GM18520 (cell line): Measurements from ENCODE around the gene ATP11A.
"Not testable (repeated sequence)": the region's sequence is repeated elsewhere in the genome, so short reads cannot be mapped to it uniquely, and the experiment has no call there.

Source experiments
- ATAC-seq: cut with Tn5 transposase; IDR thresholded peaks from one replicate; pipeline ENCODE4 v1.9.1; 2021; ENCODE audit not compliant: unreplicated experiment

The ATP11A gene

GRCh38 chr13:112790735-112791641 is 101.2 kb downstream of the ATP11A start:
- ATAC-seq = no peak

DNA sequence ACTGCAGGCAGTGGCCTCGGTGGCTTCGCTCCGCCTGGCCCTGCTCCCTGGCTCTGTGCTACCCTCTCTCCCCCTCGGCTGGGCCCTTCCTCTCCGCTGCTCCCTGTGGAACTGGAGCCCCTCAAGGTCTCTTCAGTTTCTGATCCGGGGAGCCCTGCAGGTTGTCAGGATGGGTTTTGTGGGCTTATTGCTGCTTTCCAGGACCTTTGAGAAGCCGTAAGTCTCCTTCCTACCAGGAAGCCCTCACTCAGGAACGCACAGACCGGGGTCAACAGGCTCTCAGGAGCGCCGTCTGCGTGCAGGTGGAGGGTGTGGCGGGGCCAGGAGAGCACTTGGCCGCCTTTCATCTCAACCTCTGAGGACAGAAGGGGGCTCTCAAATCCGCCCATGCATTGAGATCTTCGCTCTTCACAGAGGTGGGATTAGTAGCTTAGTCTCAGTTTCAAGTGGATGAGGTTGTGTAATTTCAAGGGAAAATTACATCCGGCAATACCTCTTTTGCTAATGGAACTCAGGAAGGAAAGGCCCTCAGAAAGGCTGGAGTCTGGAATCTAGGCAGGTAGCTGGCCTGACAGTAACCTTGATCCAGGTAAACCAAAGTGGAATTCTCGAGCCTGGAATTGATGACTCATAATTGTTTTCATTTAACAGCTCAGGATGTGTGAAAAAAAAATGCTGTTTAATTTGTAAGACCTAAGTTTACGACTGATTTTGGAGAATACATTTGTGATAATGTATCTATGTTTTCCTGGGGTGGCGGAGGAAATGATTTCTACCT is 102.0 kb downstream of the ATP11A start:
- no peak for ATAC-seq

- no peak for ATAC-seq
These were observed 102.7 kb downstream of the ATP11A start for GRCh38 chr13:112792511-112792910.

DNA sequence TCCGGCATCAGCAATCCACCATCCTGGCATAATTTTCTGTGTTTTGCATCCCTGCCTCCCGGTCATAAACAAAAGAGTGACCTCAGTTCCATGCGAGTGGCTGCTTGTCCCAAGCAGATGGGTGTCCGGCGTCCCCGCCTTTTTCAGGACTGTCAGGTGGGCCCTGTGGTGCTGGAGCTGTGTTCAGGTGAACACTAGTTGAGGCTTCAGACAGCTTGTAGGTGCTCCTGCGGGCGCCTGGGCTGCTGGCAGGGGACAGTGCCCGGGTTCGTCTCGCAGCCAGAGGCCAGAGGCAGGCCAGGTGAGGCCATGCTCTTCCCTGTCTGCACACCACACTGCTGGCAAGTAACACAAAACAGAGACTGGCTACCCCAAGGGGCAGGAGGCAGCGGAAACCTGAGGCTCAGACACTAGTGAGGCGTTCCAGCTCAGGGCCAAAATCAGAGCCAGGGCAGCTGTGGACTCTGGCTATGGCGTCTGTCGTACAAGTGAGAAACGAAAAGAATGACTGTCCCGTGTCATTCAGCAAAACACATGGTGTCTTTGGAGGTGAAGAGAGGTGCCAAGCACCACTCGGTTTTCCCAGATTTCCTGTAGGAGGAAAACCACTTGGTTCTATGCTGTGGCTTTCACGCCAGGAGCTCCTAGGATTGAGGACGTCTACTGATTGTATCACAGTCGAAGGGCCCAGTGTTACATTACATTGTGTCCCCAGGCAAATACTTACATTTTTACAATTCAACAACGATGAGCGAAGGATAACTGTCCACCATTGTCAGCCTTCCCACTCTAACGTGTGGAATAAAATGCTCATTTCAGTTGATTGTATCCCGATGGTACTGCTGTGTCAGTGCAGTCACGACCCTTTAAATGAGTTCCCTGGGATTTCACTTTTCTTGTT is 104.0 kb downstream of the ATP11A start:
- ATAC-seq = no peak

GRCh38 chr13:112795277-112795676 is 105.4 kb downstream of the ATP11A start:
- ATAC-seq = no peak

GRCh38 chr13:112796190-112796915 is 106.5 kb downstream of the ATP11A start:
- ATAC-seq = no peak

- ATAC-seq = no peak
These were observed 109.6 kb downstream of the ATP11A start for GRCh38 chr13:112799394-112799793.

- ATAC-seq = no peak
These were observed 110.2 kb downstream of the ATP11A start for GRCh38 chr13:112800057-112800456.

GRCh38 chr13:112800807-112801206 is 111.0 kb downstream of the ATP11A start:
- not testable (repeated sequence) for ATAC-seq

DNA sequence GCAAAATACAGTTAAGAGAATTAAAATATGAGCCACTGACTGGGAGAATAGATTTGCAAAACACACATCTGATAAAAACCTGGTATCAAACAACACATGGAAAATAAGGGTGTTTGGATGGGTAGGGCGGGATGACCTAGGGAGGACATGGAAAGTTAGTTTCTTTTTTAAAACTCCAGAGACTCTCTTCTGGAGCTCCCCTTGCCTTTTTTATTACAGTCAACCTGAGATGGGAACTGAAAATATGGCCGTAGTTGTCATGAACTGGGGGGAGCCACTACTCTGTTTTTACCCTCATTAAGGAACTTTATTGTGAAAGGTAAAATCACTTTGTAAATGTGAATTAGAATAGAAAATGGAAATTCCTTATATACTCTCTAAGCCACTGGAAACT is 113.0 kb downstream of the ATP11A start:
- no peak for ATAC-seq

DNA sequence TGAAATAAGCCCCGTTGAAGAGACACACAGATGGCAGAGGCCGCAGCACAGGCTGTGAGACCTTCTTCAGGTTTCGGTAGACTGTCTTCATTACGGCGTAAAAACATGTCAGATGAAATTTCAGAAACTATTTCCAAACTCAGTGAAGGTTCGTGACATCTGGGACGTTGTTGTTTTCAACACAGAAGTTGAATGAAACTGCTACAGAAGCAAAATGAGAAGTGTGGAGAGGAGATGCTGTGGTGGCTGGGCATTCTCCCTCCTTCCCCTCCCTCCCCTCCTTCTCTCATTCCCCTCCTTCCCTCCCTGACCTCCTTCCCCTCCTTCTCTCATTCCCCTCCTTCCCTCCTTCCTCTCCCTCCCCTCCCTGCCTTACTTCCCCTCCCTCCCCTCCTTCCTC is 113.6 kb downstream of the ATP11A start:
- peak; percentile 39 for ATAC-seq

DNA sequence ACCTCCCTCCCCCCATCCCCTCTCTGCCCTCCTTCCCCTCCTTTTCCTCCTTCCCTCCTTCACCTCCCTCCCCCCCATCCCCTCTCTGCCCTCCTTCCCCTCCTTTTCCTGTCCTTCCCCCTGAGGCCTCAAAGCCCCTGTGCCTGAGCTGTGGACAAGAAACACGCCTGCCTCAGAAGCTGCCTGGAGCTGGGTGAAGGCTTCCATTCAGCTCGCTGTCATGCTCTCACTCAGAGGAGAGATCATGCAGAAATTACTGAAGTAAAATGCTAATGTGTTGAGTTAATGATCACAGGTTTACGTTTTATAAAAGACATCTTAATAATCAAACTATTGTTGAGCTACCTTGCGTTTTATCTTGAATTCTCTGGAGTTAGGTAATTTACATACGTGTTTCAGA is 114.5 kb downstream of the ATP11A start:
- ATAC-seq = no peak

DNA sequence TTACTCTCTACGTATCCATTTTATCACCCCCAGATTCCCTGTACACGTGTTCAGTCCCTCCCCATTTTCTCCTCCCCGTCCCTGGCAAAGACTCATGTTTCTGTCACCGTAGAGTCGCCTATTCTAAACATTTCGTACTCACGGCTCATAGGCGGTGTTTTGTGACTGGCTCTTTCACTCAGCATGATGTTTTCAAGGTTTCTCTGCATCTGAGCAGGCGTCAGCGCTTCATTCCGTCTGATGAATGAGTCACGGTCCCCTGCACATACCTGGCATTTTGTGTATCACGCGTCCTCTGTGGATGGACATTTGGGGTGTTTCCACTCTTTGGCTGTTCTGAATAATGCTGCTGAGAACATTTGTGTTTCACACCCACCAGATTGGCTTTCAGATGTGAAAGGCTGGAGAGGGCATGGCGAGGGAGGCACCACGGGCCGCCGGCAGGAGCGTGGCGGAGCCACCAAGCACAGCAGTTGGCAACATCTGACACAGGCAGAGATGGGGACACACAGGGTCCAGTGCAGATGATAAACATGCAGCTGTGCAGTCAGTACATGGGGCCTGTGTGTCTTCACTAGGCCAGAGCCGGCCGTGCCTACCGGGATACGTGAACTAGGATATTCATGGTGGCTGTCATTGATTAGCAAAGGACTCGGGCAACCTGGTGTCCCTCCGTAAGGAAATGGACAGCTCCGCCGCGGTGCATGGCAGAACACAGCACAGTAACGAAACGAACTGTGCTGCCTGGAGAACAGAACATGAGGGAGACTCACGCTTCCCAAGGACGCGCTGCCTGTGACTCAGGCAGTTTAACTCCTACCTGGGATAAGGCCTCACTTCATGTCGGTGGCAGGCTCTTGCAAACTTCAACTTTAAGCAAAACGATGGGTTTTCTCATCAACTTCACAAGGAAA is 117.2 kb downstream of the ATP11A start:
- ATAC-seq = no peak

DNA sequence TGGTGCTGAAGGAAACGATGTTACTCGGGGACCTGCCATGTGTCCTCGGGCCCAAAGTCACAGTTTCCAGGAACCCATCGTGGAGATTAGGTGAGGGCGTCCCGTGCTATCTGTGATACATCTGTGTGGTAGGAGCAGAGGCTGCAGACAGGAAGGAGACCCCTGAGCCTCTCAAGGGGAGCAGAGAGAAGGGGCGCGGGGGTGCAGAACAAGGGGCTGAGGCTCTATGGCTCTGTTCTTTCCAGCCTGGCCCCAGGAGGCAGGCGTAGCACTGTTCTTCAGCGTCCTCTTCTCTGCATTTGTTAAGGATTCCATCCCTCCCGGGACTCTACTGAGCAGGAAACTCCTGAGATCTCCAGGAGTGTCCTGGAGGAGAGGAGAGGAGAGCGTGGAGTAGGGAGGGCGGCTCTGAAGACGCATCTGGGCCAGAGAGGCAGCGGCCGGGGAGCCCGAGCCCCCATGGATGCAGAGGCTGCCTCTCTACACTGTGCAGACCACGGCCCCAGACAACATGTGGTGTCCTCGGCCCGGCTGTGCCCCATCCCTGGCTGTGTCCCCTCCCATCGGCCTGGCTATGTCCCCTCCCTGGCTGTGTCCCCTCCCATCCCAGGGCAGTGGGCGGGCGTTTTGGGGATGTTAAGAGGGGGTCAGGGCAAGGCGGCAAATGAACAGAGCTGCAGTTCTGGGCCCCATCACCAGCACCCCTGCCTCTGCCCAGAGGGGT is 118.0 kb downstream of the ATP11A start:
- ATAC-seq = no peak

DNA sequence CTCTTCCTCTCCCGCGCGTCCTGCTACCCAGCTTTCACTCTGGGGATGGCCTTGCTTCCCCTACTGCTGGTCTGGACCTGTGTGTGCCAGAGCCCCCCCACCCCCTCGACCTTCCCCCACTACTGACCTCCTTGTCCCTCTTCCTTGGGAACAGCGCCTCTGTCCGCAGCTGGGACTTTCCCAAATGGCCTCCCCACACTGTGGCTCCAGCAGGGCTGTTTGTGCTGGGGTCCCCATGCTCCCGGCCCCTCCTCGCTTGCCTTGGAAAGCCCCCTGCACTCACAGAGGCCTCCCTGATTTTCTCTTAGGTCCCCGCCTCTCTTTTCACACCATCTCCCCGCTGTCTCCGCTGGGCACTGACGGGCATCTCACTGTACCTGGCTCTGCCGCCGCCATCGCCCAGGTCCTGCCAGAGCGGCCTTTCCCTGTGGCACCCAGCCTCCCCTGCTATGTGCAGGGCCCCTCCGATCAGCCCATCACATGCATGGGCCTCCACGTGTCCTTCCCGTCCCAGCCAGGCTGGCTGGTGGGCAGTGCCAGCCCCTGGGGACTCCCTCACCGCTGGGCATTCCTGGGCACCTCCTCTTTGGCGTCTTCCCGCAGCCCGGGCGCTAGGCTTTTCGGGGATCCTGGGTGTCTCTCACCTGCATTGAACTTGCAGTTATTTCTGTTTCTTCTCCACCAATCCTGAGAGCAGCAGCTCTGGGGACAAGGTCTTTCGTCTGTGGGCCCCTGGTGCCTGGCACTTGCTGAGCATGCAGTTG is 118.7 kb downstream of the ATP11A start:
- ATAC-seq = no peak

- no peak for ATAC-seq
These were observed 119.8 kb downstream of the ATP11A start for GRCh38 chr13:112809332-112810315.

DNA sequence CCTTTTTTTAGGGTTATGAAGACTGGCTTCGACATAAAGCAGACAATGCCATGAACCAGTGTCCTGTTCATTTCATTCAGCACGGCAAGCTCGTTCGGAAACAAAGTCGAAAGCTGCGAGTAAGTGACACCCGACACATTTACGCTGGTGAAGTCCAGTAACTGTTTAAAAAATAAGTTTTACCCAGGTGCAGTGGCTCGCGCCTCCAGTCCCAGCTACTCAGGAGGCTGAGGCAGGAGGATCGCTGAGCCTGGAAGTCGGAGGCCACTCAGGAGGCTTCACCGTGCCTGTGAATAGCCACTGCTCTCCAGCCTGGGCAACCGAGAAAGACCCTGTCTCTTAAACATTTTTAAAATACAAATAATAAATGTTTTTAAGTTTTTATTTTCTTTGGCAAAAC is 120.8 kb downstream of the ATP11A start:
- no peak for ATAC-seq
